Natural killer cell treated with Interleukin-12 subunit alpha and Interleukin-12 subunit beta and Interleukin-15 and Interleukin-18, amount 100 ng/mL, for 72 hours (primary cell): Measurements from ENCODE around the gene KCNK5. TPM values are rescaled to one million over a fixed set of nuclear protein-coding genes. Genes with fewer than 3 reads are reported as not detected.

ENCODE experiments used
- ATAC-seq, 2 donors: fragments of 150-1000 bp; cut with Tn5 transposase in 1 of 2; sonication (Bioruptor Pico), chemical (Tn5 transposase) in 1 of 2; 2 replicates each; pipeline ENCODE4 v1.10.0; 2021
- DNase-seq: peaks from one replicate; pipeline ENCODE4 v3.0.0; 2022; ENCODE audit warnings: low spot score
- H3K27ac Mint-ChIP-seq, 2 donors: 1 replicate in 1 of 2; 2 replicates in 1 of 2; pipeline ENCODE4 v1.8.0; 2022; ENCODE audit warnings: mixed read lengths in 2 of 2, mild to moderate bottlenecking in 1 of 2, moderate library complexity in 1 of 2
- H3K27me3 Mint-ChIP-seq, 2 donors: 1 replicate in 1 of 2; 2 replicates in 1 of 2; pipeline ENCODE4 v1.8.0; 2022; ENCODE audit warnings: mixed read lengths in 2 of 2
- H3K36me3 Mint-ChIP-seq: one replicate; pipeline ENCODE4 v1.8.0; 2022; ENCODE audit warnings: mixed read lengths
- H3K4me1 Mint-ChIP-seq, 2 donors: 1 replicate in 1 of 2; 2 replicates in 1 of 2; pipeline ENCODE4 v1.8.0; 2022; ENCODE audit warnings: low read depth in 2 of 2, mixed read lengths in 2 of 2, mild to moderate bottlenecking in 1 of 2
- H3K4me3 Mint-ChIP-seq: one replicate; pipeline ENCODE4 v1.8.0; 2022; ENCODE audit warnings: mixed read lengths
- H3K9me3 Mint-ChIP-seq: 2 replicates; pipeline ENCODE4 v1.8.0; 2022; ENCODE audit warnings: mixed read lengths
- total RNA-seq, 2 donors: library from RNA; stranded (reverse); gene quantifications; one replicate each; pipeline ENCODE4 v1.2.3, GENCODE V29; 2022

The KCNK5 gene
- total RNA-seq, 2 donors from 2014 or later = 2.1 to 10.9 TPM

DNA sequence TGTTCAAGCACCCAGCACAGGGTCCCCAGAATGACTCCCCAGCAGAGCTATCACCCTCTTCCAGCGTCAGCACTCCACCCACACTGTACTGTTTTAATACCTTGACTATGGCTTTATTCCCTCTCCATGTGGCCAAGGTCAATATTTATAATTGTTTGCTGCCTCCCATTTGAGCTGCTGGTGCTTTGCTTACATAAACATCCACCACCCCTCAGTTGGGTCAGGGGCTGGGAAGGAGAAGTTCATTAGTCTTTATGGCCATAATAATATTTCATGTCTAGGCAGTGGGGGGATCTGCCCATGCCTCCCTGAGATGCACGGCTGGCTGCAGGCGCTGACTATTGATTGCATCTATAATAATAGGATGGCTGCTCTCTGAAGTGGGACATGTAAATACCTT lies 72.5 kb downstream of the KCNK5 start:
- peaks cover 8 to 22% of the 10 kb centered on the region in 2 donors for H3K27me3 Mint-ChIP-seq
- H3K4me1 Mint-ChIP-seq = peaks cover 6 to 14% of the 10 kb centered on the region in 2 donors
- no peak for DNase-seq
- no peaks in the 10 kb centered on the region for H3K9me3 Mint-ChIP-seq
- no peak overlapping the region for H3K4me3 Mint-ChIP-seq
- no peaks in the 10 kb centered on the region for H3K36me3 Mint-ChIP-seq
- H3K27ac Mint-ChIP-seq = no peak overlapping the region
- ATAC-seq = no peak

DNA sequence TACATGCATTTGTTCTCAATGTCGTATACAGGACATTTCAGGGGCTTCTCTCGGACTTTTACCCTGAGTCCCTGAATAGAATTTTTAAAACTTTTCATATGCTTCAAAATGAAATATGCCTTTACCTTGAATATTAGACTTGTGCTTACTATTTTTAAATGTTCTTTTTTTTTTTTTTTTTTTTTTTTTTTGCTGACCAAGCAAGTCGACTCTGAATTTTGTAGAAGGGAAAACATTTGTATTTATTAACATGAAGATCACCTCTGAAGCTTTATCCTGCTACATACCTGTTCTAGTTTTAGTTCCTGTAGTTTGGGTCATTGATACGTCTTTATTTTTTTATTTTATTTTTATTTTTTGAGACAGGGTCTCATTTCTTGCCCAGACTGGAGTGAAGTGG lies 74.6 kb downstream of the KCNK5 start:
- Mint-ChIP-seq H3K4me3 (no peak overlapping the region), H3K9me3 (no peaks in the 10 kb centered on the region), H3K27ac (peak overlapping the region in 1 of 2 donors; percentile 37), H3K4me1 (peaks cover 6 to 14% of the 10 kb centered on the region in 2 donors), H3K36me3 (no peaks in the 10 kb centered on the region), H3K27me3 (peaks cover 27 to 30% of the 10 kb centered on the region in 2 donors)
- ATAC-seq (no peak), DNase-seq (no peak)

DNA sequence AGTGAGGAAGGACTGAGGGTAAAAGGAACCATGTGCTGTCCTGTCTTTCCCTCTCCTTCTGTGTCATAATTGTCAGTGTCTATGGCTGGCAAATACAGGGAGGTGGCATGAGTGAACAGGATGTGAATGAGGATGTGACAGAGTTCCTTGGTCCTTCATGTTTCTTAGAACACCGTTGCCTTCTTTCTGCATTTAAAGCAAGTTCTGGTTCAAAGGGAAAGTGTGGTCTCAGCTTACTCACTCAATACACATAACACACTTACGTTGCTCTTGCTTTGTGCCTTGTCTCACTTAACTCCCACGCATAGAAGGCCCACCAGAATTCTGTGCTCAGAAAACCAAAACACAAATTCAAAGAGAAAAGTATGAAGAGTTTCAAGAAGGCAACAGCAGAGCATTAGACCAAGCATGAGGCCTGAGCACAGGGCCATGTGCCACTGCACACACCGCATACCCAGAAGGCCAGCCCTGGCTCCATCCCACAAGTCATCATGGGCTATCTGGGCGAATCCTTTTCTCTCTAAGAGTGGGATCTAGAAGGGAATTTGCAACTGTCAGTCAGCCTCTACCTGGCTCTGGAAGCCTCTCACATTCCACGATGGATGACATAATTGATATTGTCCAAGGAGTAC lies 75.4 kb downstream of the KCNK5 start:
- H3K36me3 Mint-ChIP-seq = no peaks in the 10 kb centered on the region
- peaks cover 35% of the 10 kb centered on the region in 2 donors for H3K27me3 Mint-ChIP-seq
- H3K4me3 Mint-ChIP-seq = no peak overlapping the region
- DNase-seq (no peak), ATAC-seq (peak; percentile 57 to 92)
- peaks cover 6 to 14% of the 10 kb centered on the region in 2 donors for H3K4me1 Mint-ChIP-seq
- H3K27ac Mint-ChIP-seq = peak overlapping the region in 1 of 2 donors; percentile 37
- no peaks in the 10 kb centered on the region for H3K9me3 Mint-ChIP-seq

DNA sequence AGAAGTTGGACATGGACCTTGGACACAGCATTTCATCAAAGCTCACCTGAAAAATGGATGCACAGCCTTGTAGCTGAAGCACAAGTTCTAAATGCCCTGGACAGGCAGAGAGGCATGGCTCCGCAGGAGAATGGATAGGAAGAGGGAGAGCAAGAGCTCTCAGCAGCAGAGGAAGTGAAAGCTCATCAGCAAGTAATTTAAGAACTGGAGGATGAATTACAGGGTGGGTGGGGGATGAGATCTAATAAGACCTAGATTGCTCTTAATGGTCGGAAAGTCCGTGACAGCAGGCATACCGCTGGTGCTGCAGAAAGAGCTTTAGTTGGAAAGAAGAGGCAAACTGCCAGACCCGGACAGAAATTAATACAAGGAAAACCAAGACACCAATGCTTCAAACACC lies 77.0 kb downstream of the KCNK5 start:
- peaks cover 37 to 51% of the 10 kb centered on the region in 2 donors for H3K27me3 Mint-ChIP-seq
- no peak for DNase-seq
- no peak overlapping the region for H3K27ac Mint-ChIP-seq
- no peaks in the 10 kb centered on the region for H3K9me3 Mint-ChIP-seq
- peaks cover 6 to 14% of the 10 kb centered on the region in 2 donors for H3K4me1 Mint-ChIP-seq
- H3K4me3 Mint-ChIP-seq = peak overlapping the region; percentile 10
- ATAC-seq = no peak
- H3K36me3 Mint-ChIP-seq = no peaks in the 10 kb centered on the region

DNA sequence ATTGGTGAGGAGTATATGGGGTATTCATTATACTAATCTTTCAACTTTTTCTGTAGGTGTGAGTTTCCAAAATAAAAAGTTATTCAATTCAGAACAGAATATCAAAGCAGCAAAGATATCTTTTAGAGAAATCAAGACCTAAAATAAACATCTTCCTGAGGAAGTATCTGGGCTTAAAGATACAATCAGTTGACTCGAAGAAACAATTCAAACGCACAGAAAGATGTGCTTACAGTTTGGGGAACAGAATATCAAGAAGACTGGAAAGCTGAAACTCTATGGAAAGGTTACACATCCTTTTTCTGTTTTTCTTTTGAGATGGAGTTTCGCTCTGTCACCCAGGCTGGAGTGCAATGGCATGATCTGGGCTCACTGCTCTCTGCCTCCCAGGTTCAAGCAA lies 78.1 kb downstream of the KCNK5 start:
- Mint-ChIP-seq H3K27ac (no peak overlapping the region), H3K9me3 (no peaks in the 10 kb centered on the region), H3K27me3 (peaks cover 38 to 53% of the 10 kb centered on the region in 2 donors), H3K36me3 (no peaks in the 10 kb centered on the region), H3K4me1 (peaks cover 6 to 14% of the 10 kb centered on the region in 2 donors), H3K4me3 (no peak overlapping the region)
- ATAC-seq (no peak), DNase-seq (no peak)

DNA sequence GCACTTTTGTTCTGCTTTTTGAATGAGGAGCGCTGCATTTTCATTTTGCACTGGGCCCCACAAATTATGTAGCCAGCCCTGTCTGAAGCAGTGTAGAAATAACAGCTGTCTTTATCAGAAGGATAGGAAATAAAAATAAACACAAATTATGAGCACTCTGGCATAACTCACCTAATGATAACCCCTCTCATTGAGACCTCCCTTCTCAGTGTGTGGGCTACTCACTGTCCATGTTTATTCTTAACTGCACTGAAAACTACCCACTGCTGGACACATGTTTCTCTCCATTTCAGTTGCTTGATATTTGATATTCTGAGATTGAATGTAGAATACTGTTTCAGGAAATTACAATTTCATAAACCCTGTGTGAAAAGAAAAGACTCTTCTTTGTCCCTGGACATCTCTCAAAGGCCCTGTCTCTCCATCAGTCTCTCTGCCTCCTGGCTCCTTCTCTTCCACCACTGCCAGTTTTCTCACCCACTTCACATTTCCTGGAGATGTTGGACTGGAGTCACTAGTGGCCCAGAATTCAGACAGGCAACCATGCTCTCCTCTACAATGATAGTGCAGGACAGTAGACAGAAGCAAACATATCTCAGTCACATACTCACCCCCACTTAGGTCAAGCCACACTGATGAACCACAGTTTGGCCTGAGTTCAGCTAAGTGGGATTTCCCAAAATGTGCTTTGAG lies 84.6 kb downstream of the KCNK5 start:
- no peak for ATAC-seq
- Mint-ChIP-seq H3K36me3 (no peaks in the 10 kb centered on the region), H3K27me3 (peaks cover 36 to 37% of the 10 kb centered on the region in 2 donors), H3K4me1 (peaks cover 0 to 7% of the 10 kb centered on the region in 2 donors), H3K4me3 (no peak overlapping the region), H3K27ac (no peak overlapping the region), H3K9me3 (no peaks in the 10 kb centered on the region)
- DNase-seq = no peak

DNA sequence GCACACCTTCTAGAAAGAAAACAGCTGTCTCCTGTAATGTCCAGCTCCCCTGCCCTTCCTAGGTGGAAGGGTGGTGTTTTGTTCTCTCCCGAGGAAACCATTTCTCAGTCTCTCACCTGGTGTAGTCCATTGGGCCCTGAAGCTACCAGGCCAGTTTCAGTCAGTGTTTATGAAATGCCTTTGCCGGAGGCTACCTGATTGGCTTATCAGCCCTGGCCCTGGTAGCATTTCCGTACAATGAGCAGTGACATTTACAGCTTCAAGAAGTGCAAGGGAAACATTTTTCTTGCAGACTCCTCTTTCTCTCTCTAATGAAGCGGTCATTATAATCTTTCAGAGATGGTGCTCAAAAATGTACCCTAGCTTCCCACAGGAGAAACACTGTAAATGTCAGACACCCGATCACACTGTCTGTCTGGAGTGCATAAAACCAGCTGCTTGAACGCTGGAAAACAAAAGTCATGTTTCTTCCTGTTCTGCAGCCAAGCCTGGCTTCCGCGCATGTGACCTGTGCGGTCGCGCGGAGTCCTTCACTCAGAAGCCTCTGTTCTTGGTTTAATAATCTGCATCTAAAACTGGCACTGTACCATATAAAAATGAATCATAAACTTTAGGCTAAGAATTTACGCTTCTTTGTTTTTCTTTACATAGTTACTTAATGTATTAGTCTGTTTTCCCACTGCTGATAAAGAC lies 85.9 kb downstream of the KCNK5 start:
- H3K27me3 Mint-ChIP-seq = peaks cover 31% of the 10 kb centered on the region in 2 donors
- H3K36me3 Mint-ChIP-seq = no peaks in the 10 kb centered on the region
- ATAC-seq (no peak), DNase-seq (no peak)
- H3K4me3 Mint-ChIP-seq = peak overlapping the region; percentile 57
- H3K4me1 Mint-ChIP-seq = peaks cover 0 to 7% of the 10 kb centered on the region in 2 donors
- no peaks in the 10 kb centered on the region for H3K9me3 Mint-ChIP-seq
- peak overlapping the region in 1 of 2 donors; percentile 57 for H3K27ac Mint-ChIP-seq

DNA sequence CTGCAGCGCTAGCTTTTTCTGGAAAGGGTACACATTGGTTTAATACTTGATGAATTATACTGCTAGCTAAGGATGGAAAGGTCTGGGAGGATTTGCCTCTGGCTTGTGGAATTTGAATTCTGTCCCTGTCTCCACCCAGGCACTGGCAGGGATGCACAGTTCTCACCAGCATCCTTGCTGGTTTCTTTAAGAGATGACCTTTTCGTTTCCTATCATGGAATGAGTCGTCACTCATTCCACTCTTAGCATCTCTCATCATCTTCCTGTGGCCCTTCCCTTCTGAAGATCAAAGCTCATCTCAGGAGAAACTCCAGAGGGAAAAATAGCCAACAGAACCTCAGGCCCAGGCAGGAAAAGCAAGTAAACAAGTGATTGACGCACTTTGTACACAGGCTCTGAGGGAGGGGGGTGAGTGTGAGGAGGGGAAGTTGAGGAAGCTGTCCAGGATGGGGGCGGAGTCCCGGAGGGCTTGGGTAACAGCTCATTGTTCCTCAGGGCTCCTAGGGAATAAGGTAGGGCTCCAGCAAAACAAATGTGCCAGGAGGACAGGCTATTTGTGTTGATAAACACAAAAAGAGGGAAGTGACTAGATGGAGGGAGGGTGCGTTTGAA lies 88.6 kb downstream of the KCNK5 start:
- H3K27ac Mint-ChIP-seq = no peak overlapping the region
- no peak for DNase-seq
- H3K27me3 Mint-ChIP-seq = peaks cover 23 to 29% of the 10 kb centered on the region in 2 donors
- H3K4me1 Mint-ChIP-seq = peaks cover 0 to 7% of the 10 kb centered on the region in 2 donors
- no peak for ATAC-seq
- H3K4me3 Mint-ChIP-seq = no peak overlapping the region
- no peaks in the 10 kb centered on the region for H3K9me3 Mint-ChIP-seq
- no peaks in the 10 kb centered on the region for H3K36me3 Mint-ChIP-seq

Other genes with a start within 250 kb of the KCNK5 start
- gene GLP1R, start 180.7 kb downstream of the KCNK5 start, total RNA-seq = not detected
- gene SAYSD1, start 114.3 kb downstream of the KCNK5 start, total RNA-seq = 1 to 10 TPM; 3.5 to 5.2 TPM
- gene KCNK17, start 84.9 kb upstream of the KCNK5 start, total RNA-seq = not detected
- not detected for gene KCNK16, start 93.2 kb upstream of the KCNK5 start, total RNA-seq